H9 (cell line): ENCODE measurements around the gene PRPF40B. TPM values are rescaled to one million over a fixed set of nuclear protein-coding genes. Genes with fewer than 3 reads are reported as not detected.

ENCODE experiments used
- DNase-seq: peaks from one replicate; pipeline ENCODE4 v3.0.0-alpha.2; 2017
- H2AFZ ChIP-seq: one replicate; pipeline ENCODE4 v1.6.1; 2013; ENCODE audit warnings: mild to moderate bottlenecking, low read length, control low read depth, moderate library complexity
- H2AK5ac ChIP-seq: 2 replicates; pipeline ENCODE4 v1.6.1; 2013; ENCODE audit warnings: low read length, control low read depth, mixed read lengths; ENCODE audit not compliant: insufficient read length
- H2BK120ac ChIP-seq: one replicate; pipeline ENCODE4 v1.6.1; 2013; ENCODE audit warnings: low read depth, mild to moderate bottlenecking, low read length, control low read depth, inconsistent platforms; ENCODE audit not compliant: poor library complexity, severe bottlenecking
- H2BK12ac ChIP-seq: 2 replicates; pipeline ENCODE4 v1.6.1; 2013; ENCODE audit warnings: low read length, control low read depth, mixed read lengths, low read depth; ENCODE audit not compliant: insufficient read length
- H2BK15ac ChIP-seq: 2 replicates; pipeline ENCODE4 v1.6.1; 2013; ENCODE audit warnings: low read depth, low read length, control low read depth
- H2BK20ac ChIP-seq: one replicate; pipeline ENCODE4 v1.6.1; 2013; ENCODE audit warnings: low read depth, mild to moderate bottlenecking, low read length, control low read depth, inconsistent platforms; ENCODE audit not compliant: poor library complexity, severe bottlenecking
- H2BK5ac ChIP-seq: 2 replicates; pipeline ENCODE4 v1.6.1; 2013; ENCODE audit warnings: low read length, control low read depth, mixed read lengths; ENCODE audit not compliant: insufficient read length
- H3K14ac ChIP-seq: 2 replicates; pipeline ENCODE4 v1.6.1; 2013; ENCODE audit warnings: low read length, control low read depth; ENCODE audit not compliant: insufficient read depth
- H3K18ac ChIP-seq: 2 replicates; pipeline ENCODE4 v1.6.1; 2013; ENCODE audit warnings: low read depth, mild to moderate bottlenecking, mixed read lengths, low read length, control low read depth; ENCODE audit not compliant: insufficient read length
- H3K23ac ChIP-seq: 2 replicates; pipeline ENCODE4 v1.6.1; 2013; ENCODE audit warnings: low read length, control low read depth, mixed read lengths, low read depth; ENCODE audit not compliant: insufficient read length
- H3K23me2 ChIP-seq: 2 replicates; pipeline ENCODE4 v1.6.1; 2013; ENCODE audit warnings: low read depth, mild to moderate bottlenecking, mixed read lengths, low read length, control low read depth; ENCODE audit not compliant: insufficient read length, poor library complexity, severe bottlenecking
- H3K27ac ChIP-seq: 2 replicates; pipeline ENCODE4 v1.5.1; 2013; ENCODE audit warnings: low read length, control low read depth, mixed read lengths, low read depth; ENCODE audit not compliant: insufficient read length
- H3K27me3 ChIP-seq: 2 replicates; pipeline ENCODE4 v1.6.1; 2013; ENCODE audit warnings: low read length, control low read depth, inconsistent platforms; ENCODE audit not compliant: insufficient read depth
- H3K4ac ChIP-seq: 2 replicates; pipeline ENCODE4 v1.6.1; 2013; ENCODE audit warnings: low read depth, mild to moderate bottlenecking, control low read depth, inconsistent platforms, low read length, moderate library complexity
- H3K4me1 ChIP-seq: 2 replicates; pipeline ENCODE4 v1.6.1; 2013; ENCODE audit warnings: low read length, control low read depth, inconsistent platforms; ENCODE audit not compliant: insufficient read depth
- H3K4me2 ChIP-seq: 2 replicates; pipeline ENCODE4 v1.6.1; 2013; ENCODE audit warnings: low read length, control low read depth, mixed read lengths; ENCODE audit not compliant: insufficient read length, insufficient read depth
- H3K56ac ChIP-seq: 2 replicates; pipeline ENCODE4 v1.6.1; 2013; ENCODE audit warnings: low read depth, mild to moderate bottlenecking, mixed read lengths, low read length, control low read depth; ENCODE audit not compliant: insufficient read length
- H3K79me1 ChIP-seq: 2 replicates; pipeline ENCODE4 v1.6.1; 2013; ENCODE audit warnings: low read depth, mild to moderate bottlenecking, moderate library complexity, low read length, control low read depth, inconsistent platforms; ENCODE audit not compliant: insufficient read depth, poor library complexity, severe bottlenecking
- H3K79me2 ChIP-seq: 2 replicates; pipeline ENCODE4 v1.6.1; 2013; ENCODE audit warnings: low read length, control low read depth, inconsistent platforms; ENCODE audit not compliant: insufficient read depth
- H3K9ac ChIP-seq: 2 replicates; pipeline ENCODE4 v1.6.1; 2013; ENCODE audit warnings: low read length, control low read depth, mixed read lengths; ENCODE audit not compliant: insufficient read length; ENCODE audit errors: extremely low read depth
- H3K9me3 ChIP-seq: one replicate; pipeline ENCODE4 v1.6.1; 2013; ENCODE audit warnings: low read depth, low read length, inconsistent platforms; ENCODE audit not compliant: control insufficient read depth
- H3T11ph ChIP-seq: one replicate; pipeline ENCODE4 v1.6.1; 2013; ENCODE audit warnings: mild to moderate bottlenecking, low read length, control low read depth, inconsistent platforms
- H4K20me1 ChIP-seq: one replicate; pipeline ENCODE4 v1.6.1; 2013; ENCODE audit not compliant: control insufficient read depth, insufficient read length, insufficient read depth
- H4K5ac ChIP-seq: 2 replicates; pipeline ENCODE4 v1.6.1; 2013; ENCODE audit warnings: low read depth, mild to moderate bottlenecking, mixed read lengths, low read length, control low read depth; ENCODE audit not compliant: insufficient read length
- H4K8ac ChIP-seq: replicated peaks from 2 replicates; pipeline ENCODE4 v1.6.1; 2013; ENCODE audit warnings: low read length, control low read depth, mixed read lengths, low read depth; ENCODE audit not compliant: insufficient read length
- H4K91ac ChIP-seq: 2 replicates; pipeline ENCODE4 v1.6.1; 2013; ENCODE audit warnings: low read depth, mild to moderate bottlenecking, moderate library complexity, mixed read lengths, low read length, control low read depth; ENCODE audit not compliant: insufficient read length
- H3K27ac Mint-ChIP-seq, 3 experiments: 2 replicates in 2 of 3; 3 replicates in 1 of 3; pipeline ENCODE4 v1.8.0; 2020 to 2021; ENCODE audit warnings: mixed read lengths in 3 of 3, mild to moderate bottlenecking in 1 of 3, moderate library complexity in 1 of 3
- H3K27me3 Mint-ChIP-seq: 2 replicates; pipeline ENCODE4 v1.8.0; 2021; ENCODE audit warnings: low read depth, mild to moderate bottlenecking, moderate library complexity, mixed read lengths
- H3K36me3 Mint-ChIP-seq, 3 experiments: 2 replicates in 2 of 3; 3 replicates in 1 of 3; pipeline ENCODE4 v1.8.0; 2020 to 2021; ENCODE audit warnings: low read depth in 3 of 3, mixed read lengths in 3 of 3; ENCODE audit not compliant: insufficient read depth in 1 of 3
- H3K4me1 Mint-ChIP-seq, 2 experiments: 2 replicates each; pipeline ENCODE4 v1.8.0; 2020; ENCODE audit warnings: mixed read lengths in 2 of 2
- H3K4me3 Mint-ChIP-seq, 2 experiments: 2 replicates in 1 of 2; 3 replicates in 1 of 2; pipeline ENCODE4 v1.8.0; 2020 to 2021; ENCODE audit warnings: mild to moderate bottlenecking in 2 of 2, mixed read lengths in 2 of 2, moderate library complexity in 1 of 2
- H3K9me3 Mint-ChIP-seq, 2 experiments: 2 replicates in 1 of 2; 3 replicates in 1 of 2; pipeline ENCODE4 v1.8.0; 2020; ENCODE audit warnings: mild to moderate bottlenecking in 2 of 2, mixed read lengths in 2 of 2, moderate library complexity in 1 of 2
- CTCF ChIP-seq: fragments of 200-600 bp; sonication (generic); conservative IDR thresholded peaks from 3 replicates; pipeline ENCODE4 v1.8.0; 2021; ENCODE audit warnings: antibody characterized with exemption, mild to moderate bottlenecking
- WGBS: extraction: QIAGEN DNeasy Blood & Tissue Kit; methylation state at CpG from one replicate; pipeline ENCODE4 v1.1.7; 2013; ENCODE audit warnings: missing lambda C conversion rate, low lambda C conversion rate, mixed read lengths; ENCODE audit not compliant: insufficient read length; ENCODE audit errors: extremely low coverage; 5-methylcytosine and 5-hydroxymethylcytosine counted together
- total RNA-seq: library from RNA; stranded (reverse); gene quantifications from 2 replicates; pipeline ENCODE4 v1.2.1, GENCODE V29; 2021

PRPF40B gene
- total RNA-seq, 1 experiment from 2014 or later = 19.0 TPM

- Histone ChIP-seq H2AFZ (no peak overlapping the region), H2BK120ac (no peak overlapping the region), H4K91ac (no peak overlapping the region), H3K79me1 (no peaks in the 10 kb centered on the region), H3K9ac (no peak overlapping the region), H3K4ac (no peak overlapping the region), H3K27me3 (no peaks in the 10 kb centered on the region), H4K5ac (no peak overlapping the region), H3K4me1 (peaks cover 5% of the 10 kb centered on the region; the same call in 1 of the 2 replicates), H3K9me3 (no peaks in the 10 kb centered on the region), H2BK5ac (no peak overlapping the region), H2BK20ac (no peak overlapping the region), H2AK5ac (no peak overlapping the region), H4K20me1 (no peaks in the 10 kb centered on the region), H3K14ac (no peak overlapping the region), H3T11ph (no peak overlapping the region), H4K8ac (no peak overlapping the region), H3K79me2 (no peaks in the 10 kb centered on the region), H3K23me2 (peaks cover 3% of the 10 kb centered on the region), H3K18ac (no peak overlapping the region), H3K56ac (no peak overlapping the region), H2BK12ac (no peak overlapping the region), H3K27ac (no peak overlapping the region), H2BK15ac (no peak overlapping the region), H3K4me2 (no peak overlapping the region), H3K23ac (no peak overlapping the region)
- no peaks in the 10 kb centered on the region; the same call in none of the 2 replicates for H3K27me3 Mint-ChIP-seq
- TF ChIP-seq CTCF = no peak
- H3K36me3 Mint-ChIP-seq = peaks cover 11 to 32% (median 27%) of the 10 kb centered on the region in 3 experiments; a peak in 6 of 7 replicates
- no peaks in the 10 kb centered on the region for H3K9me3 Mint-ChIP-seq
- H3K27ac Mint-ChIP-seq = peak overlapping the region in 2 of 3 experiments; percentile 72 to 87; a peak in 4 of 7 replicates
- DNase-seq = no peak
- no peak overlapping the region for H3K4me3 Mint-ChIP-seq
- H3K4me1 Mint-ChIP-seq = peaks cover 18 to 22% of the 10 kb centered on the region in 2 experiments
- WGBS = no CpG with 5 or more reads among the region's 9 CpGs
Measured at GRCh38 chr12:49635036-49635435, 11.7 kb downstream of the PRPF40B start.
